COR-L47 (cell line): ENCODE measurements around the gene ADGRL3.
"Not testable (repeated sequence)": the region's sequence is repeated elsewhere in the genome, so short reads cannot be mapped to it uniquely, and the experiment has no call there.

ENCODE experiments used
- DNase-seq: peaks from one replicate; lab custom pipeline; 2025; lab: John Stamatoyannopoulos, UW

The ADGRL3 gene

GRCh38 chr4:61909031-61909430, 708.9 kb downstream of the ADGRL3 start:
- DNase-seq: no peak

GRCh38 chr4:61911313-61911756, 711.2 kb downstream of the ADGRL3 start:
- no peak for DNase-seq

GRCh38 chr4:61913619-61914018, 713.5 kb downstream of the ADGRL3 start:
- DNase-seq: no peak

GRCh38 chr4:61915501-61915900, 715.4 kb downstream of the ADGRL3 start:
- DNase-seq: no peak

DNA sequence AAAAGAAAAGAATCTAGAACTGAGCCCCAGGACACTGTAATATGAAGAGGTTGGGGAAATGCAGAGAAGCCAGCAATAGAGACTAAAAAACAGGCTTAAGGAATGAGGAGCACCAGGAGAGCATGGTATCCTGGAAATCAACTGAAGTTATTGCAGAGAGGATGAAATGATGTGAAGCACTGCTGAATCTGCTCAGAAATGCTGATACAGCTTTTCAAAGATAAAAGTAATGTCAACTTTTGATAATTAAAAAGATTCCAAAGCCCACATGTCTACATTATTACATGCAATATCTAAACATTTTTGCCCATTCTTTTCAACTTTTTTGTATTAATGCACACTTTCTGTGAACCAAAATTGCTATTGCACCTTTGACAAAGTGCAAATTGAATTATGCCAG, 718.4 kb downstream of the ADGRL3 start:
- no peak for DNase-seq

- peak; percentile 51 for DNase-seq
These were observed 718.9 kb downstream of the ADGRL3 start for GRCh38 chr4:61918987-61919386.

- no peak for DNase-seq
These were observed 719.4 kb downstream of the ADGRL3 start for GRCh38 chr4:61919561-61919960.

- no peak for DNase-seq
These were observed 721.8 kb downstream of the ADGRL3 start for GRCh38 chr4:61921920-61922319.

DNA sequence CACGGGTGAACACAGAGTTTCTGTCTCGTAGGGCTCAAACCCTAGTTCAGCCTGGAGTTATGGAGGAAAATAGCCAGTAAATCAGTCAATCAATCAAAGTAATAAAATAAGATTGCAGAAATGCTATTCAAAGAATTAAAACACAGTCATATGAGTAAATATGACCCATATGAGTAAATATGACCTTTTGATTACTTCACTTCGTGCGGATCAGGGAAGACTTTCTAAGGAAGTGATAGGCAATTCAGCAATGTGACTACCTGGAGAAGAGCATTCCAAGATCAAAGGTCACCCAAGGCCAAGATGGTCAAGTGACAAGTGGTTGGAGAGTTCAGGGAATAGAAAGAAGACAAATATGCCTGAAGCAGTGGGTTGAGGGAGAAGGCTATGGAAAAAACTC, 722.6 kb downstream of the ADGRL3 start:
- DNase-seq: no peak

GRCh38 chr4:61923179-61923578, 723.1 kb downstream of the ADGRL3 start:
- no peak for DNase-seq

- DNase-seq: no peak
These were observed 724.0 kb downstream of the ADGRL3 start for GRCh38 chr4:61924131-61924530.

- no peak for DNase-seq
These were observed 733.4 kb downstream of the ADGRL3 start for GRCh38 chr4:61933527-61933926.

GRCh38 chr4:61934198-61934597, 734.1 kb downstream of the ADGRL3 start:
- no peak for DNase-seq

DNA sequence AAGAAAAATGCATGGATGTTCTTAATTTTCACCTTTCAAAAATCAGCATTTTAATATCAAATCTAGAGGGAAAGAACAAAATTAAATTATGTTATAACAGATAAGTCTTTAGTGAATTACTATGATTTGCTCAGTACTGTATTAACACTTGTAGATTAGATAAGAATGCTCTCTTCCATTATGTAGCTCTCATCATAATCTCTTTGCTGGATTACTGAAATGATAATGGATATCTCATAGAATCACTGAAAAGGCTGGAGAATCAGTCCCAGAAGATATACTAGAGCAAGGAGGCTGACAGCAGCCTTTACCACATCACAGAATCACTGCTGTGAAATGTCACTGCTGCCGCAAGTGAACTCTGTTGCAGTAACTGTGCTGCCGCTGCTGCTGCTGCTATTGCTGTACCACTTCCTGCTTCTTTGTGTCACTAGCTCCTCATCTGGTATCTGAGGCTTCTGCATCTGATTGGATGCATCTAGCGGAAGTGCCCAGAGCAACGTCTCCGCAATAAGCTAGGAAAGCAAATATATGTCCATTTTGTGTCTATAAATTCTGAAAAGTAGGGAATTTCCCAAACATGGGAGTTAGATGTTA, 738.2 kb downstream of the ADGRL3 start:
- no peak for DNase-seq

DNA sequence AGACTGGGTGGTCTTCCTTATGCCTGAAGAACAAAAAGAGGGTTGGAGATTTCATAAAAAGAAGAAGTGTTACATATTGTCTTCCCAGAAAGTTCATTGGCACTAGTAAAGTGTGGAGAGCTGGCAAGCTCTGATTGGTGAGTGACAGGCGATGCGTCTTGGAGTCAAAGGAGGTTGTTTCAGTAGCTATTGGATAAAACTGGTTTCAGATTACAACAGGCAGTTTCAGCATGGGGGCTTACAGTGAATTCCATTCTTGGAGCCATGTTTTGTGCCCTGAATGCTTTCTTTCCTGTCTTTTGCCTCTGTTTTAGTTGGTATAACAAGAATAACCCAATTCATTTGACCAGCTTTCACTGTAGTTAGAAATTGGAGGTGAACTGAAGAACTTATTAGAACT, 750.5 kb downstream of the ADGRL3 start:
- no peak for DNase-seq

DNA sequence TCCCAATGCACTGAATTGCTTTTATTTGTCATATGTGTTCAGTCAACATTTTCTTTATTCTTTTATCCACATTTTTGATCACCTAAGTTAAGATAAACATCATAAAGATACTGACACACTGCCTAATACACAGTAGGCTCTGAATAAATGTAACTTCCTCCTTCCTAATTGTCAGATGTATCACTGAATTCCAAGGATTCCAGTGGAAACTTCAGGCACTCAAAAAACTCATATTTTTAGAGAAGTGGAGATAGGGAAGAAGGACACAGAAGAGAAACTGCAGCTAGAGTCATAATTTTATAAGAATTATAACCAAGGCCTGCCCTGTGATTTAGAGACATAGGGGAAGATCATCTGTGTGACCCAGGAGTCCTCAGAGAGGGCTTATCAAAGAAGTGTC, 753.3 kb downstream of the ADGRL3 start:
- DNase-seq: no peak

GRCh38 chr4:61958591-61958990, 758.5 kb downstream of the ADGRL3 start:
- DNase-seq: no peak

DNA sequence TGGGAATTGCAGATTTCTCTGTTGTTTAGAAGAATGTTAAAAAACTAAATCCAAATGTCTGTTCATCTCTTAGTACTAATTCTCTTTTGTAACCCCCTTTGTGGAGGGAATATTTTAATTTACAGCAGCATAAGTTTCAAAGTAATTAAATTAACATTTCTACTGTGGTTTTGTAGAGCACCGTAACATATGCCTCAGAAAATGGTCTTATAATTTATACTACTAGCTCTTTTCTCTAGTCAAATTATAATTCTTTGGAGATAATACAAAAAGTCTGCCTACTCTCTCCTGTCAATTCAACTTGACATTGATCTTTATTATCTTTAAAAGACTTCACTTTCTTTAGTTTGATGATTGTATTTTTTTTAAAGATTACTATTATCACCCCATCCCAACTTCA, 759.0 kb downstream of the ADGRL3 start:
- DNase-seq: no peak

DNA sequence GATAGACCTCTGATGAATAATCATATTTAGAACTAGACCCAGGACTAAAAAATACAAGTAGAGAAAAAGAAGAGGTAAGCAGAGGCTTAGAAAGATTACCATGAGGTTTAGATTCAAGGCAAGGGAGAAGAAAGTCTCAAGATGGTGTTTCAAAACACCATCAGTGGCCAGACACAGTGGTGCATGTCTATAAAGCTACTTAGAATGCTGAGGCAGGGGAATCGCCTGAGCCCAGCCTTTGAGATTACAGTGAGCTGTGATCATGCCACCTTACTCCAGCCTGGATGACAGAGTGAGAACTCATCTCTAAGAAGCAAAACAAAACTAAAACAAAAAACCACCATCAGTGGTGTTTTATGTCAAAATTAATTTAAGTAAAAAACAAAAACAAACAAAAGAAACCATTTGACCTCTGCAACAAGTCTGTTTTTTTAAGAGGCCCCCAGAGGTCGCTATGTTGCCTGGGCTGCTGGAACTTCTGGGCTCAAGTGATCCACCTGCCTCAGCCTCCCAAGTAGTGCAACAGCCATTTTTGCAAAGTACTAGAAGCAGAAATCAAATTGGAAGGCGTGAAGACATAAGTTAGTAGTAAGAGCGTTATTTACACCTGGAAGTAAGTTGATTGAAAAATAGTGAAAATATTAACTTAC, 784.3 kb downstream of the ADGRL3 start:
- DNase-seq: no peak

GRCh38 chr4:61985426-61985825, 785.3 kb downstream of the ADGRL3 start:
- DNase-seq: no peak

GRCh38 chr4:61986929-61987328, 786.8 kb downstream of the ADGRL3 start:
- not testable (repeated sequence) for DNase-seq

DNA sequence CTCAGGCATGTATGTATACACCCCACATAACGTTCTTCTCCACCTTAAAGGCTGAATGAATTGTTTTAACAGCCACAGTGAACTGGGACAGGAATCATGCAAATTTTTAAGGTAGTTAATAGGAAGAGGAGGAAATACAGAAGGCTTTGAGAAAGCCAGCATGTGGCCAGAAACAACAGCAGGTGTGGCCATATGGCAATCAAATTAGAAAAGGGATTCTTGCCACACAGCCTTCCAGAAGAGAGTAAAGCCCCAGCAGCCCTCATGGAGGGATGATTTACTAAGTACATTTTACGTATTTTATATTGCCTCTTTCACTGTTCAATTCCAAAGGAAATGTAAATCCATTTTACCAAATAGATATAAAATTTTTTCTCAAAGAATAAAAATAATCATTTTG, 792.2 kb downstream of the ADGRL3 start:
- peak; percentile 51 for DNase-seq

GRCh38 chr4:61994036-61994435, 793.9 kb downstream of the ADGRL3 start:
- no peak for DNase-seq

DNA sequence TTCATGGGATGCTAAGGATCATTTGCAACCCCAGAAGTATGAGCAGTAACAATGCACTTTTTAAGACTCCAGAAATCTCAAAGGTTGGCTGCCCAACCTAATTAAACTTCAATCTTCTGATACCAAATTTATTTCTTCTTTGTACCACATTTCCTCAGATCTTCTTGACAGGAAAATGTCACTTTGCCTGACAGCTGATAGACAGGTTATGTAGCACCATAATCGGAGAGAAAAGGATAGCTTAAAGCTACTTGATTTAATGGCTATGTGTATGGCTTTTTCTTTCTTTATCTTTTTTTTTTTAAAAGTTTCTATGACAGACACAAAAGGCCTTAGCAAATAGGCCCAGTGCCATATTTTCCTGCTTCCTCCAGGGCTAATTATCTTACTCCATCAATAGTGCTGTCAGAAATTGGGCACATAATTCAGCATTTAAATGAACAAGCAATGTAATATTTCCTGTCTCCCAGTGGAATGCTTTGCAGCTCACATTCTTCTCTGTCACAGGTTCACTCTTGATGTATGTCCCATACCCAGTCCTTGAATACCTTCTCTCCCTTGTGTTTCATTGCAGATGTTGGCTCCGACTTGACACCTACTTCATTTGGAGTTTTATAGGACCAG, 795.7 kb downstream of the ADGRL3 start:
- no peak for DNase-seq
